Cardiac septum (tissue), 1 donor: ENCODE data around the gene FSTL5. TPM values are rescaled to one million over a fixed set of nuclear protein-coding genes. Genes with fewer than 3 reads are reported as not detected.

Source experiments
- DNase-seq: peaks from one replicate; pipeline ENCODE4 v3.0.0-alpha.2; 2020; ENCODE audit warnings: low spot score
- intact Hi-C: fragments of 100-400 bp; cut with DNase I; formaldehyde crosslinking; loops from one replicate; pipeline ENCODE4 v1.14.0; 2022
- total RNA-seq: library from RNA; stranded (reverse); fragmentation: NEBNext Ultra II Directional; extraction: Animal tissue kit (Norgen Biotek cat#: 25700); gene quantifications from one replicate; pipeline ENCODE4 v1.2.1, GENCODE V29; 2021
- donor health status: DM: no; HTN: no; CAD: no.

FSTL5 gene
- total RNA-seq, 1 donor from 2014 or later: not detected

- DNase-seq: no peak
- intact Hi-C loops: no loop called here
Observed at GRCh38 chr4:161404346-161405110, 759.3 kb downstream of the FSTL5 start.

- DNase-seq: no peak
- intact Hi-C loops: no loop called here
Observed at GRCh38 chr4:161403781-161404180, 760.0 kb downstream of the FSTL5 start.

GRCh38 chr4:161393602-161394001, 770.2 kb downstream of the FSTL5 start:
- no peak for DNase-seq
- intact Hi-C loops: no loop called here

- no peak for DNase-seq
- intact Hi-C loops: no loop called here
Observed at GRCh38 chr4:161382655-161383054, 781.1 kb downstream of the FSTL5 start.

GRCh38 chr4:161376275-161376674, 787.5 kb downstream of the FSTL5 start:
- intact Hi-C loops: no loop called here
- no peak for DNase-seq

- DNase-seq: no peak
- intact Hi-C loops: no loop called here
Observed at GRCh38 chr4:161364681-161365080, 799.1 kb downstream of the FSTL5 start.

GRCh38 chr4:161360982-161361381, 802.8 kb downstream of the FSTL5 start:
- no peak for DNase-seq
- intact Hi-C loops: no loop called here

- intact Hi-C loops: no loop called here
Observed at GRCh38 chr4:161359491-161359890, 804.3 kb downstream of the FSTL5 start.

GRCh38 chr4:161356351-161356750, 807.4 kb downstream of the FSTL5 start:
- DNase-seq: no peak
- intact Hi-C loops: no loop called here

More at GRCh38 chr4:161359491-161359890, 804.3 kb downstream of the FSTL5 start:
- no peak for DNase-seq

- intact Hi-C loops: no loop called here
- DNase-seq: no peak
Observed at GRCh38 chr4:161350946-161351345, 812.9 kb downstream of the FSTL5 start.

GRCh38 chr4:161345741-161346140, 818.1 kb downstream of the FSTL5 start:
- DNase-seq: no peak
- intact Hi-C loops: no loop called here

- intact Hi-C loops: no loop called here
- no peak for DNase-seq
Observed at GRCh38 chr4:161343569-161343950, 820.2 kb downstream of the FSTL5 start.

GRCh38 chr4:161342881-161343568, 820.8 kb downstream of the FSTL5 start:
- intact Hi-C loops: no loop called here
- DNase-seq: no peak

GRCh38 chr4:161336621-161337020, 827.2 kb downstream of the FSTL5 start:
- intact Hi-C loops: no loop called here
- no peak for DNase-seq

GRCh38 chr4:161336016-161336530, 827.7 kb downstream of the FSTL5 start:
- no peak for DNase-seq
- intact Hi-C loops: no loop called here
